HG03039 (cell line): ENCODE measurements around the gene DGKD.

Source experiments
- ATAC-seq: cut with Tn5 transposase; IDR thresholded peaks from one replicate; pipeline ENCODE4 v1.9.1; 2021; ENCODE audit warnings: mild to moderate bottlenecking, moderate library complexity; ENCODE audit not compliant: unreplicated experiment

DGKD gene

DNA sequence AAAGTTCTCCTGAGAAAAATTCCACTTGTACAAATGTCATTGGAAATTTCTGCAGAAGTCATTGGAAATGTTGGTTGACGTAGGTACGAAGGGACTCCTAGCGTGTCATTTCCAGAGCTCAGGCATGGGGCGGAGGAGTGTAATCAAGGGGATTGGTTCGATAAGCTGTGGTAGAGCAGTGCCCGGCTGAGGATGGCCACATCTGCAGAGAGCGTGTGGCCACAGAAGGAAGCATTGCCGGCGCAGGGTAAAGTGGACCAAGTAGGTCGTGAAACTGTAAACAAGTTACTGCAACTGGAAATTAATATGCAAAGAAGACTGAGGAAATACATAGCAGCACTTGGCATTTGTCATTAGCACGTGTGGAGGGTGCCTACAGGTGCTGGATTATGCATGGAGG, 101.8 kb downstream of the DGKD start:
- no peak for ATAC-seq

DNA sequence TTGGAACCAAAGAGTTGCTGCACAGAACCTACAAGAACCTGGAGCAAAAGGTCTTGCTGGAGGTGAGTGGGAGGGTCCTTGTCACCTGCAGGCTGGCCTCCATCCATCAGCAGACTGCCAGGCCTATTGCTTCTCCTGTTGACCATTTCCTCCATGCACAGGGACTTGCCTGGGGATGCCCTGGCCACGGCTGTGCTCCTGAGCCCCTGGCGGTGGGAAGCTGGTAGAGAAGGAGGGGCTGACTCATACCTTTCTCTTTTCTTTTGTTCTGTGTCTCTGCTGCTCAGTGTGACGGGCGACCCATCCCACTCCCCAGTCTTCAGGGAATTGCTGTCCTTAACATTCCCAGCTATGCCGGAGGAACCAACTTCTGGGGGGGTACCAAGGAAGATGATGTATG, 102.6 kb downstream of the DGKD start:
- no peak for ATAC-seq

DNA sequence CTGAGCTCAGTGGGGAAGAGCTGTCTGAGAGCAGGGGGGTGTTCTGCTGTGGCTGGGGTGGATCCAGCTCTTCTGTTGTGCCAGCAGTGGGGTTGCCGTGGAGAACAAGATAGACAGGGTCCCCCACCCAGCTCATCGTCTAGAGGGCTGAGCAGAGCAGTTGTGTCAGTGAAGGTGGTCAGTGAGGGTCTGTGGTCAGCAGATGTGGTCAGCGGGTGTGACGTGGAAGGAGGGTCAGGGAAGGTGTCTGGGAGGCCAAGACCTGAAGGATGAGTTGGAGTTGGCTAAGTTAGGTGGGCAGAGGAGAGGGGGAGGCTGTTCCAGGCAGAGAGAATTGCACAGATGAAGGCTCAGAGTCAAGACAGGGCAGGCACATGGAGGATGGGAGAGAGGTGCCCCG, 103.1 kb downstream of the DGKD start:
- ATAC-seq = no peak

DNA sequence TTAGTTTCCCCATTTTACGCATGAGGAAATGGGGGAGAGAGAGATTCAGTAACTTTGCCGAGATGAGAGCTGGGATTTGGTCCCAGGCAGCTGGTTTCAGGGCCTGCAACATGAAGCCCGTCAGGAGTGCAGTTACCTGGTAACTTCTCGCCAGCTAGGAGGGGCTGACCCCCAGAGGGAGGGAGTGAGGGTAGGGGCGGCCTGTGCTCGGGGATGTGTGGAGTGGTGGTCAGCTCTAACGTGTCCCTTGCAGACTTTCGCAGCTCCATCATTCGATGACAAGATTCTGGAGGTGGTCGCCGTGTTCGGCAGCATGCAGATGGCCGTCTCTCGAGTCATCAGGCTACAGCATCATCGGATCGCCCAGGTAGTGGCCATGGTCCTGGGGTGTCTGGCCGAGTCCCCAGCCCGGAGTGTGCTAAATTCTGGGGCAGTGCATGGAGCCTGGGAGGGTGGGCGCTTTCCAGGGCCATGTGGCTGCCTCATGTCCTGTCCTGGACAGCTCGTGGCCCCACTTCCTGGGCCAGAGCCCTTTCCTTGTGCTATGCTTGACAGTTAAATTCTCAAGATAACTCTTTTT, 103.8 kb downstream of the DGKD start:
- no peak for ATAC-seq

- ATAC-seq = no peak
Observed at GRCh38 chr2:233458826-233459225, 104.5 kb downstream of the DGKD start.

DNA sequence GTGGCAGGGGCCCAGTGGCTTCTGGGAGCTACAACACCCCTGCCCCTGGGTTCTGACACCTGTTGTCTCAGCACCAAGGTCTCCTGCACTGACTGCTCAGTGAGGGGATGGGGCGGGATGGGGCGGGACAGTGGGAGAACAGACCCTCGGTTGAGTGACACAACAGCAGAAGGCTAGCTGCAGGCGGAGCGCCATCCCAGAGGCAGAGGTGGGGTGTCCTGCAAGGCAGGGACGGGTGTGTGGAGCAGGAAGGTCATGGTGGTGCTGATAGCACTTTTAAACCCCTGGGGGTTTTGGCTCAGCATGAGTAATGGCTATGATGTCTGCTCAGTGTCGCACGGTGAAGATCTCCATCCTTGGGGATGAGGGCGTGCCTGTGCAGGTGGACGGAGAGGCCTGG, 105.1 kb downstream of the DGKD start:
- no peak for ATAC-seq

DNA sequence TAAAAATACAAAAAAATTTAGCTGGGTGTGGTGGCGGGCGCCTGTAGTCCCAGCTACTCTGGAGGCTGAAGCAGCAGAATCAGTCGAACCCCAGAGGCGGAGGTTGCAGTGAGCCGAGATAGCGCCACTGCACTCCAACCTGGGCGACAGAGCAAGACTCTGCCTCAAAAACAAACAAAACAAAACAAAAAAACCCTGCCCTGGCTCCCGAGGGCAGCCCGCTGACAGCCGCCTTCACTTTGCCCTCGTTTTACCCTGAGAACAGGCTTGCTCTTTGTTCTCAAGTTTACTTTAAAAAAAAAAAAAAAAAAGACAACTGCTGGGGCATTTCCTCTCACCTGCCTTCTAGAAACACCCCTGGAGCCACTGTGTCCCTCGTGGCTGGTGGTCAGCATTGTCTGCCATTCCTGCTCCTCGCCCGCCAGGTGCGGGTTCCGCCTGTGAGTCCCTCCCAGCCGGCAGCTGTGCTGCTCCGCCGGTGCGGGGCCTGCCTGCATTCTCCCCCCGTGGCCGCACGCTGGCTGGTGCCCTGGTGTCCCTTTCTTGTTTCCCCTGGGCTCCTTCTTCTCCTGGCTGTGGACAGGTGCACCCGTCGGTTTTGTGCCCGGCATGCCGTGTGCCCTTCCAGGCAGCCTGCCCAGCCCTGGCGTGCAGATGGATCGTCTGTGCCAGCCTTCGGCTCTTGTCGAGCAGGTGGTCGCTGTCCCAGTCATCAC, 106.6 kb downstream of the DGKD start:
- no peak for ATAC-seq

GRCh38 chr2:233461481-233461891, 107.2 kb downstream of the DGKD start:
- ATAC-seq = no peak

GRCh38 chr2:233462202-233462785, 108.0 kb downstream of the DGKD start:
- no peak for ATAC-seq

- ATAC-seq = no peak
Observed at GRCh38 chr2:233462826-233463470, 108.7 kb downstream of the DGKD start.

DNA sequence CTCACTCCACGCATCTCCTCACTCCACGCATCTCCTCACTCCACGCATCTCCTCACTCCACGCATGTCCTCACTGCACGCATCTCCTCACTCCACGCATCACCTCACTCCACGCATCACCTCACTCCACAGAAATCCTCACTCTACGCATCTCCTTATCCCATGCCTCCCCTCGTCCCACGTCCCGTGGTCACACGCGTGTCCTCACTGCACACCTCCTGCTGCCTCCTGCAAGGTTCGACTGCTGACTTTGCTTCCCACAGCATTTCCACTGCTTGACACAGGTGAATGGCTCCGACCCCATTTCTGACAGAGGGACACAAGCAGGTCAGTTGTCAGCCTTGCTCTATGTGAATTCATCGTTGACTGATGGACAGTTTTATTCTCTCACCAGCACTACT, 109.3 kb downstream of the DGKD start:
- ATAC-seq = no peak

DNA sequence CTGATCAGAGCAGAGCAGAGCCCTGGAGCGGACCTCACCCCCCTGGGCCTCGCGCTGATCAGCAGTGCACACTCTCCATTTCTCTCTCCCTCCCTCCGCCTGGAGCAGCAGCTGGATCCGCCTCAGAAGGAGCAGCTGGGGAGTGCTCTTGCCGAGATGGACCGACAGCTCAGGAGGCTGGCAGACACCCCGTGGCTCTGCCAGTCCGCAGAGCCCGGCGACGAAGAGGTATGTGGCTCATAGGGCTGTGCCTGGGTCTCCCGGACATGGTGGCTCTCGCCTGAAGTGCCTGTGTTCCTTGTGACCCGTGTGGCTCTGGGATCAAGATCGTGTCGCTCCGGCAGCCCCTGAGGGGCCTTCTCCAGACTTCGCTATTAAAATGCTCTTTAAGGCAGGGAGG, 109.8 kb downstream of the DGKD start:
- no peak for ATAC-seq

DNA sequence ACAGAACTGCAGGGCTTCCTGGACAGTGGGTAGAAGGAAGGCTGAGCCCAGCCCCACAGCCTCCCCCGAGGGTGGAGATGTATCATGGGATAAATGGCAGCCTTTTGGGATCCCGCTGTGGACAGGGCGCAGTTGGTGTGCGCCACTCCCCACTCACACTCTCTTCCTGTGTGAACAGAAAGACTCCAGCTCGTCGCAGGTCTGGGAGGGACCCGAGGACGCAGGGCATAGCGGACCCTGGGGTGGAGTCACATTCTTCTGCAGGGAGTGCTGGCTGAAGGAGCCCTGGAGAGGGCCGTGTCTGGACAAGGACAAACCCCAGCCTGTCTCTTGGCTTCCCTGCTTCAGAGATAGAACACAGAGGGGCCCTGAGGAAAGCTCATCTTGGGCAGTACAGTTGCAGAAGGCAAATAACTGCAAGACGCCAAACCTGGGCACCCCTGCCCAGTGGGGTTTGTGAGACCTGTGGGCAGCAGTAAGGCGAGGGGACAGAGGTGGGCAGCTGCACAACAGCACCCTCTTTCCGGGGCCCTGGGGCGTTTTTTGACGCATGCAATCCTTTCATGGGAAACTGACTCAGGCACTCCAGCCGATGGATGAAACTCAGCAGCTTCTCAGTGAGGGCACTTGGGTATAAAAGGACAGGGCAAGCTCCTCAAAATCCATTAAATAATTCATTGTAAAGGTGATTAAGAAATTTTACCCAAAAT, 110.4 kb downstream of the DGKD start:
- no peak for ATAC-seq

- ATAC-seq = no peak
Observed at GRCh38 chr2:233466991-233467603, 112.8 kb downstream of the DGKD start.

DNA sequence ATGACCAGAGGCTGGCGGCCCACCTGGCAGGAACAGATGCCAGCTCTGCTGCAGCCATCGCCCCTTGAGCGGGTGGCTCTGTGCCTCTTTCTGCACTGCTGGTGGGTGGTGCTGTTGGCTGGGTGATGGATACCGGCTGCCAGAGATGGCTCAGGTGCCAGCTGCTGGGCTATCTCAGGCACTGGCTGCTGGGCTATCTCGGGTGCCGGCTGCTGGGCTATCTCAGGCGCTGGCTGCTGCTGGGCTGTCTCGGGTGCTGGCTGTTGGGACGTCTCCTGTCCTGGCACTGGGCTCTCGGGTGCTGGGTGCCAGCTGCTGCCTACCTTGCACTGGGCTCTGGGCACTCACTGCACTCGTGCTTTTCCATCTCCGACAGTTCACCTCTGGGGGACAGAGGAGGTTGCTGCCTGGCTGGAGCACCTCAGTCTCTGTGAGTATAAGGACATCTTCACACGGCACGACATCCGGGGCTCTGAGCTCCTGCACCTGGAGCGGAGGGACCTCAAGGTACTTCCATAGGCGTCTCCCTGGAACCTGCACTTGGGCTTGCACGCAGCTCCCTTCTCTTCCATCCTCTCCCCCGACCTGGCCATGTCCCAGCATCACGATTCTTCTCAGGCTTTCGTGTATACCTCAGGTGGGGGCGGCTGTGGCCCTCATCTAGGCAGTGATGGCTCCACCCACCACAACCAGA, 113.9 kb downstream of the DGKD start:
- no peak for ATAC-seq

DNA sequence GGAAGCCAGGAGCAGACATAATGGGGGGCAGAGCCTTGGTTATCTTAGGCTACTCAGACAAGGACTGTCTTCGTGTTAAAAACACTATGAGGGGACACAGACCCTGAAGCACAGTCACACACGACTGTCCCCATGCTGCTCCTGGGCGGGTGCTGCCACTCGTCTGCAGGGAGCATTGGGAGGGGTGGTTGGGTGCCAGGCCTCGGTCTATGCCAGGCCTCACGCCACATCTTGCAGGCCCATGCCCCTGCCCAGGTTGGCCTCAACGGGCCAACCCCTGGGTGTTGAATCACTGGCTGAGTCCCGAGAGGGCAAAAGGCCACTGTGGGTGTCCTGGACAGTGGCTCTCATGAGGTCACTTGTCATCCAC, 114.4 kb downstream of the DGKD start:
- ATAC-seq = no peak

GRCh38 chr2:233469261-233470010, 115.1 kb downstream of the DGKD start:
- no peak for ATAC-seq

DNA sequence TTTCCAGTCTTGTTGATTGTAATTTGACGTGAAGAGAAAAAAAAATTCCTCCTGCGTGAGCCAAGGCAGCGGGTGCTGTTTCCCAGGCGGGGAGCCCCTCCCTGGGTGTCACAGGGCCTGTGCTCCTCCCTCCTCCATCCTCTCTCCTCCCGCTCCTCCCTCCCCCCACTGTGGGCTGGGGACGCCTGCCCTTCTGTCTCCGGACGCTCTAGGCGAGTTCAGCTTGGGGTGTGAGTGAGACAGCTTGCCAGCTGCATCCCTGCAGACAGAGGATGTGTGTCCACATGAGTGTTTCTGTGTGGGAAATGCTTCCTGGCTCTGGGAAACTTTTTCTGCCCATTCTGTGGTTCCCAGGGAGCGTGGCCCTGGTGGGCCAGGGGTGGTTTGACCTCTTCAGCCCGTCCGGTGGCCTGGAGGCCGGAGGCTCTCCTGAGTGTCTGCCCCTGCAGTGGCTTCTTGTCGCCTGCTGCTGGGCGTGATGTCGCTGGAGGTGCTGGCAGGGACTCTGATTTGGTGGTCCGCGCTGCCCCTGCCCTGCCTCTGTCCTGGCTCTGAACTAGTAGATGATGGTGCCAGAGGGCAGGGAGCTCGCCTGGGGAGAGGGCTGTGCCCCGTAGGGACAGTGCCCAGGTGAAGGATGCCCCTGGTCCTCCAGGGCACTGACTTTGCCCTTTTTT, 115.9 kb downstream of the DGKD start:
- no peak for ATAC-seq

DNA sequence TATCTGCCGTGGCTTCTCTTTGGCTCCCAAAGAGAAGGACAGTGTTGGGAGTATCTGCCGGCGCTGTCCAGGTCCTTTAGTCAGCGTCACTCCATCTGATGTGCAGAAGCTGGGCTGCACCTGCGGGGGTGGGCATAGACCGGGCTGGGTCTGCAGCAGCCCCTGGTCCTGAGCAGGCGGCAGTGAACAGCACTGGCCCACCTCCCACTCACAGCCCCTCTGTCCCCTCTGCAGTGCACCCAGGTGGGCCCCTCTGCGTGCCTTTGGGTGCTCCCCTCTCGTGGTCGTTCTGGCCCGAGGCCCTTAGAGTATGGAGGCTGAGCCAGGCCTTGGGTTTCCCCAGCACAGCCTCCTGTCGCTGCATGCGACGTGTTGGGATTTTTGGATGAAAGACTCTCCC, 116.5 kb downstream of the DGKD start:
- no peak for ATAC-seq
